ENCODE measurements around the gene RNF2. TPM values are rescaled to one million over a fixed set of nuclear protein-coding genes. Genes with fewer than 3 reads are reported as not detected.

Gene RNF2
- total RNA-seq, 4 donors from 2014 or later: 9.2 to 22.1 (median 20.5) TPM

DNA sequence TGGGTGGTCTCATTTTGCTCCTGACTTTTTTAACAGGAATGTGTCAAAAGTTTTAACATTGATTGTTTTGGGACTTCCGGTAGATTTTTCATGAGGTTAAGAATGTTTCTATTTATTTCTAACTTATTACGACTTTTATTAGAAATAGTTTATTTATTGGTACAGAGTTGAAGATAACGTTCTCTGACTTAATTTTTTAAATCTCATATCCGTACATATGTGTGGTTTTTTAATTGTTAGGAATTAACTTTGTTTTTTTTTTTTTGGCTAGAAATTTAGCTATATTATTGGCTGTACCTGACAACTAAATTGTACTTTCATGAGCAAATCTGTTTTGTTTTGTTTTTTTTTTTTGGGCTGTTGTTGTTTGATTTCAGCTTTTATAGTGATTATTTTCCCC is 32.0 kb downstream of the RNF2 start:
- TF ChIP-seq, protein P1, sequence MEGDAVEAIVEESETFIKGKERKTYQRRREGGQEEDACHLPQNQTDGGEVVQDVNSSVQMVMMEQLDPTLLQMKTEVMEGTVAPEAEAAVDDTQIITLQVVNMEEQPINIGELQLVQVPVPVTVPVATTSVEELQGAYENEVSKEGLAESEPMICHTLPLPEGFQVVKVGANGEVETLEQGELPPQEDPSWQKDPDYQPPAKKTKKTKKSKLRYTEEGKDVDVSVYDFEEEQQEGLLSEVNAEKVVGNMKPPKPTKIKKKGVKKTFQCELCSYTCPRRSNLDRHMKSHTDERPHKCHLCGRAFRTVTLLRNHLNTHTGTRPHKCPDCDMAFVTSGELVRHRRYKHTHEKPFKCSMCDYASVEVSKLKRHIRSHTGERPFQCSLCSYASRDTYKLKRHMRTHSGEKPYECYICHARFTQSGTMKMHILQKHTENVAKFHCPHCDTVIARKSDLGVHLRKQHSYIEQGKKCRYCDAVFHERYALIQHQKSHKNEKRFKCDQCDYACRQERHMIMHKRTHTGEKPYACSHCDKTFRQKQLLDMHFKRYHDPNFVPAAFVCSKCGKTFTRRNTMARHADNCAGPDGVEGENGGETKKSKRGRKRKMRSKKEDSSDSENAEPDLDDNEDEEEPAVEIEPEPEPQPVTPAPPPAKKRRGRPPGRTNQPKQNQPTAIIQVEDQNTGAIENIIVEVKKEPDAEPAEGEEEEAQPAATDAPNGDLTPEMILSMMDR (IDR thresholded peaks at IDR 0.05; ENCODE audit: low read depth): no peak

DNA sequence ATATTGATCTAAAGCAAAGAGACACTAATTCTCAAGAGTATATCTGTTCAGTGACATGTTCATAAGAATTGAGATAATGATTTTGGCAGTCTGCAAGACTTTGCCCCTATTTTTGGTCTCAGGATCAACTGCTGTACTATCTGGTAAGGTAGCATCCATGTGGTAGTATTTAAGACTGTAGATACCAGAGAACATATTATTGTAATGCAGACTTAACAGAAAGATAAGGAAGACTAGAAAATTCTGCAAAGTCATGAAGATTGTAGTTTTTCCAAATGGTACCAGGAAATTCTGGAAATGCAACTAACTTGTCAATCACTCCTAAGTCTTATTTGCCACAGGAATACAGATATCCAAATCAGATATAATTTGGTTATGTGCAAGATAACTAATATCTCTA is 35.1 kb downstream of the RNF2 start:
- TF ChIP-seq, protein P1 (IDR thresholded peaks at IDR 0.05; ENCODE audit: low read depth): no peak

- TF ChIP-seq, protein P1 (IDR thresholded peaks at IDR 0.05; ENCODE audit: low read depth): no peak
Measured at GRCh38 chr1:185083818-185084217, 38.5 kb downstream of the RNF2 start.

DNA sequence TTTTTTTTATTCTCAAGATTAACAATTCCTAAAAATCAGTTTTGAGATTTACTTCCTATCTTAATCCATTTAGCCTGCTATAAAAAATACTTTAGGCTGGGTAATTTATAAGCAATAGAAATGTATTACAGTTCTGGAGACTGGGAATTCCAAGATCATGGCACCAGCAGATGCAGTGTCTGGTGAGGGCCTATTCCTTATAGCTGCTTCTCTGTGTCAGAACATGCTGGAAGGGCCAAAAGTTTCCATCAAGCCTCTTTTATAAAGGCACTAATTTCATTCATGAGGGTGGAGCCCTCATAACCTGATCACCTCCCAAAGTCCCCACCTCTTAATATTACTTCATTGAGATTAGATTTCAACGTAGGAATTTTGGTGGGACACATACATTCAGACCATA is 41.7 kb downstream of the RNF2 start:
- TF ChIP-seq, protein P1 (IDR thresholded peaks at IDR 0.05; ENCODE audit: low read depth): no peak

DNA sequence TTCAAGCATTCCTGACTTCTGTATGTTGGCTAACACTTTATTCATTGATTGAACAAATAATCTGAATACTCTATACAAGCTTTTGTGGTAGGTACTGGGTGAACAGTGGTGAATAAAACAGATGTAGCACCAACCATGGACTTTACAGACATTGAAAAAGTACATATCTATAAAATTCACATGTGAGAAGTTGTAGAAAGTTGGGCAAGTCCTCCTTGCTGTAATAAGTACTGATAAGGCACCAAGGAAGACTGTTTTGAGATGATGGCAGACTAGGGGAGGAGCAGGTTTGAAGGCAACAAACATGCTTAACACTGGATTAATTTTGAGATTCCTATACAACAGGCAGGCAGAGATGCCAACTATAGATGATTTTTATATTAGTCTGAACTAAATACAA is 42.4 kb downstream of the RNF2 start:
- TF ChIP-seq, protein P1 (IDR thresholded peaks at IDR 0.05; ENCODE audit: low read depth): no peak

GRCh38 chr1:185091480-185091879 is 46.1 kb downstream of the RNF2 start:
- TF ChIP-seq, protein P1 (IDR thresholded peaks at IDR 0.05; ENCODE audit: low read depth): no peak

GRCh38 chr1:185094761-185095160 is 49.4 kb downstream of the RNF2 start:
- TF ChIP-seq, protein P1 (IDR thresholded peaks at IDR 0.05; ENCODE audit: low read depth): no peak
